ENCODE results near the gene LPAR6. TPM values are rescaled to one million over a fixed set of nuclear protein-coding genes. Genes with fewer than 3 reads are reported as not detected.

Gene LPAR6
- total RNA-seq, 1 experiment from 2014 or later = 3.6 TPM

DNA sequence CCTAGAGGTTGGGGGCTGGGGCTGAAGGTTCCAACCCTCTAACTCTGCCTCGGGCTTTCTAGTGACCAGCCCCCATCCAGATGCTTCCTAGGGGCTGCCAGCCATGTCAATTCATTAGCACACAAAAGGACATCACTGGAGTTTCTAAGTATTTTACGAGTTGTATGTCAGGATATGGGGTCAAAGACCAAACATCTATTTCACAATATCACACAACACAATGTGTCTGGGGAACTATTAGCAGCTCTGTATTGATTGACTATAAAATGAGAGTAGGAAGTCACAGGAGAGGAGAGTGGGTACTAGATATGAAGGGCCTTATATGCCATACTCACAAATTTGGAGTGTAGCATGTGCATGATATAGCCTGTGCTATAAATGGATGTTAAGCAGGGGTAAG, 42.1 kb downstream of the LPAR6 start:
- H3K27me3 ChIP-seq (ENCODE audit: low read length) = no peaks in the 10 kb centered on the region
- no peaks in the 10 kb centered on the region for H3K4me1 ChIP-seq (ENCODE audit: insufficient read depth, low read length)
- H3K36me3 ChIP-seq (ENCODE audit: low read depth, low read length) = no peaks in the 10 kb centered on the region; the same call in 1 of the 2 replicates
- H3K27ac ChIP-seq (ENCODE audit: low read length) = no peak overlapping the region
- ATAC-seq (no peak), DNase-seq (no peak)
- ChIA-PET POLR2A (ENCODE audit: unreplicated experiment) (no interaction called here), CTCF (no interaction called here)
- H3K4me3 ChIP-seq (ENCODE audit: low read length) = no peak overlapping the region
- H3K9me3 ChIP-seq (ENCODE audit: low read length) = no peaks in the 10 kb centered on the region
- H3F3A ChIP-seq (ENCODE audit: low read length, unreplicated experiment) = no peaks in the 10 kb centered on the region
- no peak overlapping the region for H2AFZ ChIP-seq (ENCODE audit: low read length)
- intact Hi-C loops (cut with micrococcal nuclease) = no loop called here
- no peak overlapping the region for H3K9ac ChIP-seq (ENCODE audit: low read length)
- no peak overlapping the region for H3K4me2 ChIP-seq (ENCODE audit: low read length)
- TF ChIP-seq, protein P1, sequence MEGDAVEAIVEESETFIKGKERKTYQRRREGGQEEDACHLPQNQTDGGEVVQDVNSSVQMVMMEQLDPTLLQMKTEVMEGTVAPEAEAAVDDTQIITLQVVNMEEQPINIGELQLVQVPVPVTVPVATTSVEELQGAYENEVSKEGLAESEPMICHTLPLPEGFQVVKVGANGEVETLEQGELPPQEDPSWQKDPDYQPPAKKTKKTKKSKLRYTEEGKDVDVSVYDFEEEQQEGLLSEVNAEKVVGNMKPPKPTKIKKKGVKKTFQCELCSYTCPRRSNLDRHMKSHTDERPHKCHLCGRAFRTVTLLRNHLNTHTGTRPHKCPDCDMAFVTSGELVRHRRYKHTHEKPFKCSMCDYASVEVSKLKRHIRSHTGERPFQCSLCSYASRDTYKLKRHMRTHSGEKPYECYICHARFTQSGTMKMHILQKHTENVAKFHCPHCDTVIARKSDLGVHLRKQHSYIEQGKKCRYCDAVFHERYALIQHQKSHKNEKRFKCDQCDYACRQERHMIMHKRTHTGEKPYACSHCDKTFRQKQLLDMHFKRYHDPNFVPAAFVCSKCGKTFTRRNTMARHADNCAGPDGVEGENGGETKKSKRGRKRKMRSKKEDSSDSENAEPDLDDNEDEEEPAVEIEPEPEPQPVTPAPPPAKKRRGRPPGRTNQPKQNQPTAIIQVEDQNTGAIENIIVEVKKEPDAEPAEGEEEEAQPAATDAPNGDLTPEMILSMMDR (conservative IDR thresholded peaks at IDR 0.05; ENCODE audit: low read depth, low read length) = no peak
- TF ChIP-seq EZH2 (IDR thresholded peaks at IDR 0.05; ENCODE audit: low read length, unreplicated experiment) (no peak), EZH2phosphoT487 (IDR thresholded peaks at IDR 0.05; ENCODE audit: borderline replicate concordance, low read length) (no peak)
- no peaks in the 10 kb centered on the region for H4K20me1 ChIP-seq (ENCODE audit: low read length)
- BruUV-seq (replicated peaks) = no TSS peak
- H3K9me2 ChIP-seq (replicated peaks; ENCODE audit: low read length) = no peaks in the 10 kb centered on the region
- H3K79me2 ChIP-seq (ENCODE audit: low read length) = no peaks in the 10 kb centered on the region

DNA sequence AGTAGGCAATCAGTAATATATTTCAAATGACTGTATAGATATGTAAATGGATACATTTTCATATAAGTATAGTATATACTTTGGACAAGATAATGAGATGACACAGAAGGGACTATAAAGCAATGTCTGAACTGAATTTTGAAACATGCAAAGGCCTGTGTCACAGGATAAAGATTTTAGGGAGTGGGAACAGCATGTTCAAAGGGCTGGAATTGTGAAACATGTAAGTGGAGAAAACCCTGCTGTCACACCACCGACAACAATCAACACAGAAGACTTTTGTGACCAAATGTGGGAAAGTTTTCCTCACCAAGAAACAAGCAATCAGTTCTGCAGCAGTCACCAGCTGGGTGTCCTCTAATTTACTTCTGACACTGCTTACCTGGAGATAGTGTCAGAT, 42.9 kb downstream of the LPAR6 start:
- TF ChIP-seq EZH2 (IDR thresholded peaks at IDR 0.05; ENCODE audit: low read length, unreplicated experiment) (no peak), EZH2phosphoT487 (IDR thresholded peaks at IDR 0.05; ENCODE audit: borderline replicate concordance, low read length) (no peak)
- TF ChIP-seq, protein P1 (conservative IDR thresholded peaks at IDR 0.05; ENCODE audit: low read depth, low read length) = no peak
- Histone ChIP-seq H3K4me2 (ENCODE audit: low read length) (no peak overlapping the region), H3K79me2 (ENCODE audit: low read length) (no peaks in the 10 kb centered on the region), H2AFZ (ENCODE audit: low read length) (no peak overlapping the region), H3K27ac (ENCODE audit: low read length) (no peak overlapping the region), H3K9me2 (replicated peaks; ENCODE audit: low read length) (no peaks in the 10 kb centered on the region), H3F3A (ENCODE audit: low read length, unreplicated experiment) (no peaks in the 10 kb centered on the region), H3K9me3 (ENCODE audit: low read length) (no peaks in the 10 kb centered on the region), H3K36me3 (ENCODE audit: low read depth, low read length) (no peaks in the 10 kb centered on the region; the same call in 1 of the 2 replicates), H4K20me1 (ENCODE audit: low read length) (no peaks in the 10 kb centered on the region), H3K9ac (ENCODE audit: low read length) (no peak overlapping the region), H3K4me3 (ENCODE audit: low read length) (no peak overlapping the region), H3K4me1 (ENCODE audit: insufficient read depth, low read length) (no peaks in the 10 kb centered on the region), H3K27me3 (ENCODE audit: low read length) (no peaks in the 10 kb centered on the region)
- intact Hi-C loops (cut with micrococcal nuclease) = no loop called here
- ATAC-seq = no peak
- CTCF ChIA-PET = no interaction called here
- no peak for DNase-seq
- POLR2A ChIA-PET (ENCODE audit: unreplicated experiment) = no interaction called here
- BruUV-seq (replicated peaks) = no TSS peak

Other genes with a start within 250 kb of the LPAR6 start
- gene ITM2B, start 179.9 kb downstream of the LPAR6 start, total RNA-seq (2014; rRNA removed) = 74.6 and 105 TPM in 2 replicates
- gene RB1, start 109.4 kb downstream of the LPAR6 start, total RNA-seq (2014; rRNA removed) = 13.2 and 14.3 TPM in 2 replicates
- gene RCBTB2, start 120.0 kb upstream of the LPAR6 start, total RNA-seq (2014; rRNA removed) = 2.1 and 2.5 TPM in 2 replicates
- gene CYSLTR2, start 240.8 kb upstream of the LPAR6 start, total RNA-seq (2014; rRNA removed) = not detected in 2 replicates

All from PC-3 (cell line).